Fibroblast of skin of right quadriceps (primary cell): Measurements from ENCODE around the gene NRXN2.
"Not testable (repeated sequence)": the region's sequence is repeated elsewhere in the genome, so short reads cannot be mapped to it uniquely, and the experiment has no call there.

Experiments used
- DNase-seq: peaks from one replicate; pipeline ENCODE4 v3.0.0-alpha.2; 2013

NRXN2 gene

DNA sequence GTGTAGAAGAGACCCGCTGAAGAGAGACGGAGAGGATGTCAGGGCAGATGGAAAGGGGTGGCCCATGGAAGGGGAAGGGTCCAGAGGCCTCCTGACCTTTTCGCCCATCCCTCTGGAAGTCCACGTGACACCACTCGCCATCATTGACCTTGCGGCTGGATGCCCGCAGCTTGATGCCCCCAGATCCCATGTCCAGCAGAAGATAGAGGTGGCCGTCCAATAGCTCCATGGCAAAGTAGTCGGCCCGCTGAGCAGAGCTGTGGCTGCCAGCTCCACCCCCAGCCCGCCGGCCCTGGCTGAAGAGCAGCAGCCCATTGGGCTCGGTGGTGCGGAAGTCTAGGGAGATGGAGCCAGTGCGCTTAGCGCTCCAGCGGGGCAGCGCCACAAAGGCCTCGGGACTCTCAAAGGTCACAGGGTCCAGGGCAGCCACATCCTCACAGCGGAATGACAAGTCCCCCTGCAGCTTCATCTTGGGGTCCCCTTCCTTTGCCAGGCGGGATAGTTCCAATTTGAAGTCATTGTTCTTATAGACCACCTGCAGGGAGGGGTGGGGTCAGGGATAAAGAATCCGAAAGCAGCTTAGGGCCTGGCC is 55.7 kb downstream of the NRXN2 start:
- DNase-seq: no peak

DNA sequence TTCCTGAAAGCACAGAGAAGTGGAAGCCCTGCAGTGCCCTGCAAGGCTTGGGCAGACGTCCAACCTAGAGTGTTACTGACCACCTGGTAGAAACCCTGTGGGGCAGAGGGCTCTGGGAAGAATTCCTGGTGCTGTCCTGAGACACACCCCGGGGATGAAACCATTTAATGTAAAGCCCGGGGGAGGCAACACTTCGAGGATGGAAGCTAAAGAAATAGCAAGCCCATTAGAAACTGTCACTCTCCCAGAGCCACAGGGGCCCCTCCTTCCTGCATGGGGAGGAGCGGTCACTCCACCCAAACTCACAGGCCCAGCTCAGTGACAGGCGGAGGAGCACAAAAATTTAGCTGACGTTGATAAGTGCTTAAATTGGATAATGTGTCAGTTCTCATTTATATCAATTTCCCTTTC is 57.6 kb downstream of the NRXN2 start:
- DNase-seq: no peak

GRCh38 chr11:64664236-64664870 is 58.6 kb downstream of the NRXN2 start:
- DNase-seq: not testable (repeated sequence)

DNA sequence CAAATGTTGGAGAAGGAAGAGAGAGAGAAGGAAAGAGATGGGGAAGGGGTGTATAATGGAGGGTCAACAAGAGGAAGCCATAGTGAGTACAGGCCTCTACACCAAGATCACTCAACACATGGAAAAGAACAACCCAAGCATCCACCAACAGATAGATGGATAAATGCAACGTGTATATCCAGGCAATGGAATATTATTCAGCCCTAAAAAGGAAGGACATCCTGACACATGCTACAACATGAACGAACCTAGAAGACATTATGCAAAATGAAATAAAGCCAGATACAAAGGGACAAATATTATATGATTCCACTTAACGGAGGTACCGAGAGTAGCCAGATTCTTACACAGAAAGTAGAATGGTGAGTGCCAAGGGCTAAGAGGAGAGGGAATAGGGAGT is 59.3 kb downstream of the NRXN2 start:
- DNase-seq: no peak

- DNase-seq: no peak
Observed at GRCh38 chr11:64661614-64662013, 61.4 kb downstream of the NRXN2 start.

- DNase-seq: peak; percentile 85
Observed at GRCh38 chr11:64661146-64661545, 61.9 kb downstream of the NRXN2 start.

- DNase-seq: no peak
Observed at GRCh38 chr11:64660706-64661105, 62.3 kb downstream of the NRXN2 start.

DNA sequence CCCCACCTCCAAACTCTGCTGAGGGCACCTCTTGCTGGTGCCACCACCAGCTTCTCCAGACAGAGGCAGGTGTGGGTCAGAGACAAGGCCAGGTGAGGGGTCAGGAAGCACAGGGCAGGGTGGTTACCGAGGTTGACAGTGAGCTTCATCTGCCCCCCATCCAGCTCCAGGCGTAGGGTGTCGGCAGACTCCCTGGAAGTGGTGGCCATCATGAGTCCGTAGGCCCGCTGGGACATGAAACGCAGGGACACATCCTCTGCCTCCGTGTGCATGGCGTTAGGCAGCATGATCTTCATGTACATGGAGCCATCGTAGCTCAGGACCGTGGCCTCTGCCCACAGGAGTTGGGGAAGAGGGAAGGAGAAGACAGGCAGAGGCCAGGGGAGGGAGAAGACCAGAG is 62.8 kb downstream of the NRXN2 start:
- no peak for DNase-seq

- DNase-seq: peak; percentile 95
Observed at GRCh38 chr11:64659417-64660144, 63.4 kb downstream of the NRXN2 start.

- DNase-seq: no peak
Observed at GRCh38 chr11:64658265-64658664, 64.7 kb downstream of the NRXN2 start.

- no peak for DNase-seq
Observed at GRCh38 chr11:64656862-64657261, 66.1 kb downstream of the NRXN2 start.

DNA sequence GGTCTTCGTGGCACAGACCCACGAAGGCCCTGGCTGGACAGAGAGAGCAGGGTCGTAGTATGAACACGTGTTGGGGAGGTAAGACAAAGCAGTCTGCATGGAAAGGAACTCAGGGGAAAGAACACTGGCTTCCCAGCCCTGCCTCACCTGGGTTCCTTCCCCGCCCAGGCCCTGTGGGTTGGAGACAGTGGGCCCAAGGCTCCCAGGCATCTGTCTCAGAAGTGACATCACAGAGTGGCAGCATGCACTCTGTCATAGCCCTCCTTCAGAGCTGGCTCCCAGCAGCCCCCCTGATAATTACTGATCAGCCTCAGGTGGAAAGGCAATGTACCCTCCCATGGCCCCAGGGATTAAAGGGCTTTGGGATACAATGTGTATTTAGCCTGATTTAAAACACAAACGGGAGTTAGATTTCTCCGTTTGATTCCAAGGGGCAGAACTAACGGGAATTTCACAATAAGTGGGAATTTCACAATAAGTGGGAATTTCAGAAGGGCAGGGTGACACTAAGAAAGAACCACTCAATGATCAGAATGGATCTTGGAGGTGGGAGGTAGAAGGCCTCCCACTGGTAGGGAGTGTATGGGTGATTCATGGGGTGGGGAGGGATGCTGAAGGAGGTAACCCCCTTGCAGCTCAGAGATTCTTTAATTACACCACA is 66.9 kb downstream of the NRXN2 start:
- peak; percentile 40 for DNase-seq

DNA sequence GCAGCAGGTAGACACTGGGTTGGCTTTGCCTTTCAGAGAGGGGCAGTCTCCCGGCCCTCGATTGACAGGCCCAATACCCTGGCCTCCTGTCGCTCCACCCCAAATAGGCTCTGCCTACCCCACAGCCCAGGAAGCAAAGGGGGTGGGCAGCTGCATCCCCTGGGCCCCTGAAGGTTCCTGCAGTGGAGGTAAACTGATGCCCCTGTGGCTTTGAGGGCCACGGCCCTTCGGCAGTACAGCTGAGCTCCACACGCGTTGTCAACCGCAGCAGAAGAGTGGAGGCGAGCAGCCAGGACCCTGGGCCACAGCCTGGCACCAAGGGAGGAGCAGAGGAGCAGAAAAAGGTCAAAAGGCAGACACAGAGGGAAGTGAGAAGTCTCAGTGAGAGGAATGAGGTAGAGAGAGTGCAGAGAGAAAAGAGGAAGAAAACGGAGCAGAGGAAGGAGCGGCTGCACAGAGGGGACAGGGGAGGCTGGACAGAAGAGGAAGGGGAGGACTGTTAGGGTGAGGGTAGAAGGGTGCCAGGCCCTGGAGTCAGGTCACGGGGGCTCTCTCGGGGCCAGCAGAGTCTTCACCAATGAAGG is 67.9 kb downstream of the NRXN2 start:
- DNase-seq: no peak

- no peak for DNase-seq
Observed at GRCh38 chr11:64654439-64654838, 68.6 kb downstream of the NRXN2 start.

DNA sequence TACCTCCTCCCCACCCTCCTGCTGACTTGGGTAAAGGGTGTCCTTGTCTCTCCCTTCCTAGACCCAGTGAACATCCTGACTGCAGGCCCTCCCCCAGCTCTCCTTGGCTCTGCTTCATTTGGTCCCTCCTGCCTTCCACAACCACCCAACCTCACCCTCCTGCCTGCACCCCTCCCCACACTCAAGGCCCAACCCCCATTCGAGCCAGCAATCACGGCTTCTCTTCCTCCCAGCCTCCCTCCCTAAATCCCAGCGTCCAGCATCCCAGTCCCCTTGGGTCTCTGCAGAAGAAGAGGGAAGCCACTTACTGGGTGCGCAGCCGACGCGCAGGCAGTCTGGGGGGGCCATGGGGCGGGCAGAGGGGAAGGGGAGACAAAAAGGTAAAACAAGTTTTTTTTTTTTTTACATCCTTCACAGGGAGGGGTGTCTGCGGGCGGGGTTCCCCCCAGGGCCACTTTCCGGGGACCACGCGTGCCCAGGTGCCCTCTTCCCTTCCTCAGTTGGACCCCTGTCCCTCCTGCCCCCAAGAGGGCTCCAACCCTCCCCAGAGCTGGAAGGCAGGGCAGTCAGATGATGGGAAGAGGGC is 69.5 kb downstream of the NRXN2 start:
- DNase-seq: no peak

GRCh38 chr11:64652586-64653387 is 70.2 kb downstream of the NRXN2 start:
- peak; percentile 64 for DNase-seq

- DNase-seq: no peak
Observed at GRCh38 chr11:64650923-64651523, 72.0 kb downstream of the NRXN2 start.

GRCh38 chr11:64649291-64649697 is 73.7 kb downstream of the NRXN2 start:
- DNase-seq: no peak

GRCh38 chr11:64648551-64648950 is 74.4 kb downstream of the NRXN2 start:
- no peak for DNase-seq

DNA sequence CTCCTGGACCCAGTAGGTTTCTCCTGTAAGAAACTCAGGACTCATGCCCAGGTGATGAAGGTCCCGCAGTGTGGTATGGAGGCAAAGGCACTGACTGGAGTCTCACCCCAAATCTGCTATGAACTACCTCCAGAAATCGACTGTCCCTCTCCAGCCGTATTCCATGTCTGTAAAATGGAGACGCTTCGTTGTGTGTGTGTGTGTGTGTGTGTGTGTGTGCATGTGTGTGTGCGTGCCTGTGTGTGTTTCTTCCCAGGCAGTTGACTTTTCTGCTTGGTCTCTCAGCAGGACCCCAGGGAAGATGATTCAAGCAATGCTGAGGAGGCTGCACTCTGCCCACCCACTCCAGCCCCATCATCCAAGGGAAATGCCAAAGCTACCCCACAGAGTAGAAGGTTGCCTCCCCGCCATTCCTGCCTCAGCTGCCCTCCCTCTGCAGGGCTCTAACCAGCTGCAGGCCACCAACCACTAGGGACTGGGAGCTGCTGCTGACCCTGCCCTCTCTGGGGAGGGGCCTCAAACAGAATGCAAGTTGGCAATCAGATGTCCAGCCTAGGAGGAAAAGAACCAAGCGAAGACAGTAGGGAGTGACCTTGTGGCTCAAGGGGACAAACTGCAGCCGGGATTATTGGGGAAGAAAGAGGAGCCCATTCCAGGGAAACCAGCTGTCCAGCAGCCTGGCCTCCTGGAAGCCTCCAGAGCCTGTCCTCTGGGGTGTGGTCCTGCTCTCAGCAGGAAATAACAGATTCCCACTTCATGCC is 75.8 kb downstream of the NRXN2 start:
- DNase-seq: no peak
